Ishikawa (cell line): ENCODE data around the gene WFIKKN1.

Source experiments
- CEBPB ChIP-seq: IDR thresholded peaks from 2 replicates; pipeline ENCODE4 v1.6.1; 2012
- CREB1 ChIP-seq: IDR thresholded peaks from 2 replicates; pipeline ENCODE4 v1.6.1; 2012; ENCODE audit warnings: low read depth
- EGR1 ChIP-seq: IDR thresholded peaks from 2 replicates; pipeline ENCODE4 v1.6.1; 2012
- EP300 ChIP-seq: IDR thresholded peaks from 2 replicates; pipeline ENCODE4 v1.6.1; 2012; ENCODE audit warnings: borderline replicate concordance
- FOXM1 ChIP-seq: IDR thresholded peaks from 2 replicates; pipeline ENCODE4 v1.6.1; 2012; ENCODE audit warnings: low read depth, borderline replicate concordance
- MAX ChIP-seq: IDR thresholded peaks from 2 replicates; pipeline ENCODE4 v1.6.1; 2012
- NFIC ChIP-seq: IDR thresholded peaks from 2 replicates; pipeline ENCODE4 v1.6.1; 2012
- RAD21 ChIP-seq: IDR thresholded peaks from 2 replicates; pipeline ENCODE4 v1.6.1; 2012; ENCODE audit warnings: low read depth
- REST ChIP-seq: IDR thresholded peaks from 2 replicates; pipeline ENCODE4 v1.6.1; 2012; ENCODE audit warnings: low read depth, mild to moderate bottlenecking
- TAF1 ChIP-seq: IDR thresholded peaks from 2 replicates; pipeline ENCODE4 v1.6.1; 2012; ENCODE audit warnings: low read depth, mild to moderate bottlenecking
- TCF12 ChIP-seq: IDR thresholded peaks from 2 replicates; pipeline ENCODE4 v1.6.1; 2012; ENCODE audit warnings: low read depth
- TEAD4 ChIP-seq: IDR thresholded peaks from 2 replicates; pipeline ENCODE4 v1.6.1; 2012
- YY1 ChIP-seq: IDR thresholded peaks from 2 replicates; pipeline ENCODE4 v1.6.1; 2012; ENCODE audit warnings: low read depth
- ZBTB7A ChIP-seq: IDR thresholded peaks from 2 replicates; pipeline ENCODE4 v1.6.1; 2012; ENCODE audit warnings: low read depth
- TF ChIP-seq, protein P1 (sequence below): IDR thresholded peaks from 2 replicates; pipeline ENCODE4 v1.6.1; 2012

The WFIKKN1 gene

GRCh38 chr16:595942-596735 is 34.6 kb upstream of the WFIKKN1 start:
- TF ChIP-seq RAD21 = no peak
- no peak for TF ChIP-seq YY1
- TF ChIP-seq, protein P1, sequence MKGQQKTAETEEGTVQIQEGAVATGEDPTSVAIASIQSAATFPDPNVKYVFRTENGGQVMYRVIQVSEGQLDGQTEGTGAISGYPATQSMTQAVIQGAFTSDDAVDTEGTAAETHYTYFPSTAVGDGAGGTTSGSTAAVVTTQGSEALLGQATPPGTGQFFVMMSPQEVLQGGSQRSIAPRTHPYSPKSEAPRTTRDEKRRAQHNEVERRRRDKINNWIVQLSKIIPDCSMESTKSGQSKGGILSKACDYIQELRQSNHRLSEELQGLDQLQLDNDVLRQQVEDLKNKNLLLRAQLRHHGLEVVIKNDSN = no peak
- TF ChIP-seq REST = no peak
- TF ChIP-seq NFIC = no peak
- no peak for TF ChIP-seq TAF1
- no peak for TF ChIP-seq MAX
- no peak for TF ChIP-seq TEAD4
- TF ChIP-seq TCF12 = no peak
- TF ChIP-seq ZBTB7A = no peak
- no peak for TF ChIP-seq EP300
- TF ChIP-seq EGR1 = no peak
- TF ChIP-seq CREB1 = no peak
- TF ChIP-seq CEBPB = no peak
- no peak for TF ChIP-seq FOXM1

- TF ChIP-seq FOXM1 = no peak
- no peak for TF ChIP-seq EGR1
- TF ChIP-seq TAF1 = no peak
- no peak for TF ChIP-seq REST
- TF ChIP-seq TCF12 = no peak
- TF ChIP-seq TEAD4 = no peak
- no peak for TF ChIP-seq NFIC
- no peak for TF ChIP-seq RAD21
- TF ChIP-seq, protein P1 = no peak
- TF ChIP-seq EP300 = no peak
- TF ChIP-seq CEBPB = no peak
- TF ChIP-seq CREB1 = no peak
- no peak for TF ChIP-seq ZBTB7A
- TF ChIP-seq MAX = no peak
- TF ChIP-seq YY1 = no peak
These were observed 34.1 kb upstream of the WFIKKN1 start for GRCh38 chr16:596736-597060.

GRCh38 chr16:598823-599739 is 31.7 kb upstream of the WFIKKN1 start:
- TF ChIP-seq EP300 (no peak), ZBTB7A (no peak), CREB1 (no peak), NFIC (no peak), FOXM1 (no peak), EGR1 (no peak), CEBPB (no peak), RAD21 (no peak), YY1 (no peak)

- TF ChIP-seq EGR1 (no peak), RAD21 (no peak), NFIC (no peak), YY1 (no peak), EP300 (no peak), CREB1 (no peak), CEBPB (no peak), ZBTB7A (no peak), MAX (no peak), FOXM1 (no peak), TEAD4 (no peak)
- TF ChIP-seq, protein P1 = no peak
These were observed 30.0 kb upstream of the WFIKKN1 start for GRCh38 chr16:600781-601180.

DNA sequence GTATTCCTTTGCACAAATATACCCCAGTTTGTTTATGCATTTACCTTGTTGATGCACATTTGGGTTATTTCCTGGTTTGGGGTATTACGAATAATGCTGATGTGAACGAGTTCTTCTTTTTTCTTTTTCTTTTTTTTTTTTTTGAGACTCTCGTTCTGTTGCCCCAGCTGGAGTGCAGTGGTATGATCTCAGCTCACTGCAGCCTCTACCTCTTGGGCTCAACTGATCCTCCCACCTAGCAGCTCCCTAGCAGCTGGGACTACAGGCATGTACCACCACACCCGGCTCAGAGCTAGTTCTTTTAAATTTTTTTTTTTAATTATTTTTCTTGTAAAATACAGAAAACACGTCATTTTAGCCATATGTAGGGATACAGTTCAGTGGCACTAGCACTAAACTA is 26.9 kb upstream of the WFIKKN1 start:
- no peak for TF ChIP-seq EP300
- no peak for TF ChIP-seq CREB1
- TF ChIP-seq FOXM1 = no peak
